Hepatocyte (in vitro differentiated cells): Measurements from ENCODE around the gene PSG11. TPM values are rescaled to one million over a fixed set of nuclear protein-coding genes. Genes with fewer than 3 reads are reported as not detected.
"Not testable (repeated sequence)": the region's sequence is repeated elsewhere in the genome, so short reads cannot be mapped to it uniquely, and the experiment has no call there.

Source experiments
- DNase-seq: peaks from one replicate; pipeline ENCODE4 v3.0.0-alpha.2; 2016; ENCODE audit warnings: low spot score
- H2AFZ ChIP-seq: fragments of 200-600 bp; sonication (generic); 2 replicates; pipeline ENCODE4 v1.6.0; 2016; ENCODE audit warnings: antibody characterized with exemption, mild to moderate bottlenecking
- H3K27ac ChIP-seq: fragments of 200-600 bp; sonication (generic); 2 replicates; pipeline ENCODE4 v1.5.1; 2016; ENCODE audit warnings: mild to moderate bottlenecking
- H3K27me3 ChIP-seq: fragments of 200-600 bp; sonication (generic); 2 replicates; pipeline ENCODE4 v1.6.1; 2016
- H3K36me3 ChIP-seq: fragments of 200-600 bp; sonication (generic); replicated peaks from 2 replicates; pipeline ENCODE4 v1.5.1; 2016; ENCODE audit warnings: low read depth; ENCODE audit not compliant: insufficient read depth
- H3K4me1 ChIP-seq: fragments of 200-600 bp; sonication (generic); 2 replicates; pipeline ENCODE4 v1.5.1; 2016; ENCODE audit warnings: mild to moderate bottlenecking, moderate library complexity; ENCODE audit not compliant: insufficient read depth
- H3K4me2 ChIP-seq: fragments of 200-600 bp; sonication (generic); 2 replicates; pipeline ENCODE4 v1.6.0; 2016
- H3K4me3 ChIP-seq: fragments of 200-600 bp; sonication (generic); 2 replicates; pipeline ENCODE4 v1.5.1; 2016; ENCODE audit warnings: mild to moderate bottlenecking
- H3K79me2 ChIP-seq: fragments of 200-600 bp; sonication (generic); 2 replicates; pipeline ENCODE4 v1.6.0; 2017; ENCODE audit warnings: mild to moderate bottlenecking
- H3K9me2 ChIP-seq: fragments of 200-600 bp; sonication (generic); replicated peaks from 2 replicates; pipeline ENCODE4 v1.6.0; 2017; ENCODE audit warnings: mild to moderate bottlenecking; ENCODE audit not compliant: insufficient read depth
- H3K9me3 ChIP-seq: fragments of 200-600 bp; sonication (generic); 2 replicates; pipeline ENCODE4 v1.5.1; 2016; ENCODE audit warnings: low read depth, mild to moderate bottlenecking
- H4K20me1 ChIP-seq: fragments of 200-600 bp; sonication (generic); 2 replicates; pipeline ENCODE4 v1.6.0; 2016; ENCODE audit warnings: mild to moderate bottlenecking; ENCODE audit not compliant: insufficient read depth, poor library complexity, severe bottlenecking
- WGBS: methylation state at CpG from one replicate; pipeline ENCODE4 v1.1.6; 2016; ENCODE audit warnings: low lambda C conversion rate; ENCODE audit errors: missing lambda C conversion rate; 5-methylcytosine and 5-hydroxymethylcytosine counted together
- polyA plus RNA-seq: library from polyadenylated mRNA; unstranded; fragments of >200 nt; fragmentation: Nextera tagmentation; extraction: Ambion mirVana; gene quantifications from 2 replicates; pipeline ENCODE4 v1.2.1, GENCODE V29; 2016
- total RNA-seq: library from RNA; depleted of rRNA; stranded (reverse); fragments of >200 nt; gene quantifications from 2 replicates; pipeline ENCODE4 v1.2.3, GENCODE V29; 2014

Gene PSG11
- total RNA-seq (not detected in 2 replicates), polyA plus RNA-seq (not detected in 2 replicates)

DNA sequence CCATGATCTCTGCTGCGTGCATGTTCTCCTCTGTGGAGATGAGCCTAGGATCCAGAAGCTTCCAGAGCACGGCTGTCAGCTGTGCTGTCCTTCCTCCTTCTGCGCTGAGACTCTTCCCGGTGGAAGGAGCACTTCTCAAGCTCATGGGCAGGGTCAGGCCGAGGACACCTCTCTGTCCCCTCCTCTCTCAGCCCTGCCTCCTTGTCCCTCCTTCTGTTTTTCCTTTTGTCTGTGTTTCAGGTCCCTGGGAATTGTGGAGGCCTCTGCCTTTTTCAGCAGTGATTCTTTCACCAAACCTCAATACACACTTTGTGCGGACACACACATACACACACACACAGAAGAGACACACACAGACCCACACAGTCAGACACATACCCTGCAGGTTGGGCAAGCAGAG, at the start of gene PSG11:
TSS of gene PSG11 (minus strand) at position 101 of the 400 bp plus-strand sequence. CDS start at position 4, 97 bp downstream.
- H2AFZ ChIP-seq, H3K4me3 ChIP-seq, H3K27me3 ChIP-seq, H3K9me3 ChIP-seq, H3K4me1 ChIP-seq, DNase-seq, H4K20me1 ChIP-seq, H3K9me2 ChIP-seq, H3K4me2 ChIP-seq, H3K79me2 ChIP-seq, H3K36me3 ChIP-seq, H3K27ac ChIP-seq: not testable (repeated sequence)
- 65% methylated on average over 6 of the region's 6 CpGs for WGBS

DNA sequence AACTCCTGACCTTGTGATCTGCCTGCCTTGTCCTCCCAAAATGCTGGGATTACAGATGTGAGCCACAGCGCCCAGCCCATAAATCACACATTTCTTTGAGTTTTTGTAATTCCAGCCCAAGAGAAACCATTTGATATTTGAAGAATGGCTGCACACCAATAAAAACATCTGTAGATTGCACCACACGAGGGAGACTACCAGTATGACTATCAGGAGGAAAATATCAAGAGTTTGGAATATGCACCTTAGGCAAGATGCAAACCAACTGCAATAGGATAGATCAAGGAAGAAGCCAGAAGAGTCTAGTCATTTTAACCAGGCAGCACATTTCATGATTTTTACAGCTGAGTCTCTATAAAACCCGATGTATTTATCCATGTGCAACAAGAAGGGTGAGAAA, 36.1 kb upstream of the PSG11 start:
- H3K4me1 ChIP-seq, H3K4me2 ChIP-seq, H3K4me3 ChIP-seq, H3K9me3 ChIP-seq, H4K20me1 ChIP-seq, H3K79me2 ChIP-seq, H3K9me2 ChIP-seq, H3K36me3 ChIP-seq, H3K27me3 ChIP-seq, H2AFZ ChIP-seq, H3K27ac ChIP-seq, DNase-seq: not testable (repeated sequence)
- WGBS = 41% methylated on average over 3 of the region's 3 CpGs

DNA sequence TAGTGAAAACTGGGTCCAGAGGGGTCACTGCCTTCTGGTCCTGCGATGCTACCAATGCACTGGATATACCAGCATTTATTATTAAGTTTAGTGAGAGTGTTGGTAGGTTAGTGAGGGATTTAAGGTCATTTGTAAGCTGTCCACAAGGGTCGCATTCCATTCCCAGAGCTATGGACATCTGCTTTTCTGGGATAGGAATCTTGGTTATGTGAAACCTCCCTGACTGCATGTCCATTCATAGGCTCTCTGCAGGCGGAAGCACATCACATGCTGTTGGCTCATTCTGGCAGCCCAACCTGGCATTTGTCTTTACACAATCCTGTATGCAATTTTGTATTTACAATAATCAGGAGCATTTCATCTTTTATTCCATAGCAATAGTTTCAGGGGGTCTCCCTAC, 35.1 kb upstream of the PSG11 start:
- not testable (repeated sequence) for H3K27me3 ChIP-seq, H3K4me3 ChIP-seq

DNA sequence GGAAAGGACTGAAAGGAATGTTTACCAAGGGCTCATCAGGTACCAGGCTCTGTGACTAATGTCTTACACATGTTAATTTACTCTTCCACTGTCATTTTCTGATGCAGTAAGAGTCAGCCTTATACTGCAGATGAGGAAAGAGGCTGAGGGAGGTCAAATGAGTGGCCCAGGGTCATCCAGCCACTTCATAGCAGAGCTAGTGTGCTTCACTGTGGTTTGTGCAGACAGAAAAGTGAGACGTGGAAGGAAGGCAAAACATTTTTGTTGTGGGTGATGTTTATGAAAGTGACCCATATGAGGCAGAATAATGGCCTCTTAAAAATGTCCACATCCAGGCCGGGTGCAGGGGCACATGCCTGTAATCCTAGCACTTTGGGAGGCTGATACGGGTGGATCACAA, 34.0 kb upstream of the PSG11 start:
- not testable (repeated sequence) for H3K27ac ChIP-seq, H3K4me2 ChIP-seq, H3K4me3 ChIP-seq, H3K4me1 ChIP-seq, H3K27me3 ChIP-seq, H4K20me1 ChIP-seq, H3K79me2 ChIP-seq, H2AFZ ChIP-seq, H3K9me2 ChIP-seq, H3K36me3 ChIP-seq, H3K9me3 ChIP-seq, DNase-seq
- WGBS = 37% methylated on average over 3 of the region's 3 CpGs

More for the DNA sequence above, 35.1 kb upstream of the PSG11 start:
- WGBS = 56% methylated on average over 3 of the region's 3 CpGs
- not testable (repeated sequence) for H3K4me2 ChIP-seq, H3K9me3 ChIP-seq, H3K27ac ChIP-seq, H3K4me1 ChIP-seq, H3K79me2 ChIP-seq, H3K36me3 ChIP-seq, H2AFZ ChIP-seq, H3K9me2 ChIP-seq, DNase-seq, H4K20me1 ChIP-seq

- not testable (repeated sequence) for H2AFZ ChIP-seq, H3K9me3 ChIP-seq, H3K9me2 ChIP-seq, H3K36me3 ChIP-seq, H4K20me1 ChIP-seq, H3K79me2 ChIP-seq, H3K4me2 ChIP-seq, H3K4me3 ChIP-seq, H3K4me1 ChIP-seq, DNase-seq, H3K27ac ChIP-seq, H3K27me3 ChIP-seq
- WGBS = 74% methylated on average over 2 of the region's 2 CpGs
Observed at GRCh38 chr19:43059482-43059881, 33.2 kb upstream of the PSG11 start.

DNA sequence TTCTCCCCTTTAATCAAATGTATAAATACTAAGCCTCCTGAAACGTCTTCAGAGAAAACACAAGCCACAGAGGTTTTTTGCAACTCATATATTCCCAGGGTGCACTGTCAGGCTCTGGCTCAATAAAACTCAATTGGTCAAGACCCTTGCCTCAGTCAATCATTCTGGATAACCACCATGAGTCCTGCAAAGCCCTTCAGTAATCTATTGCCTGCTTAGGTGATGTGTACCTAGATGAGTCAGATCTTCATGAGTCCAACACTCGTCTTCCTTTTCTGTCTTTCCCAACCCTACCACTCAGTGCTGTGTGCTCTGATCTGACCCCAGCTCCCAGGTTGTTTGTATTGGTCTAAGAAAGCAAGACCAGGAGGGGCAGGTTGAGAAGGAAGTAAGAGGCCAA, 32.2 kb upstream of the PSG11 start:
- H3K27me3 ChIP-seq, H3K79me2 ChIP-seq, H3K9me3 ChIP-seq, DNase-seq, H3K4me3 ChIP-seq, H3K36me3 ChIP-seq, H3K4me2 ChIP-seq, H3K27ac ChIP-seq, H2AFZ ChIP-seq, H4K20me1 ChIP-seq, H3K9me2 ChIP-seq, H3K4me1 ChIP-seq: not testable (repeated sequence)
- 45% methylated on average over 2 of the region's 2 CpGs for WGBS

GRCh38 chr19:43047966-43048365, 21.7 kb upstream of the PSG11 start:
- H3K4me1 ChIP-seq, H3K4me2 ChIP-seq, H3K27me3 ChIP-seq, H4K20me1 ChIP-seq, H3K79me2 ChIP-seq, H2AFZ ChIP-seq, DNase-seq, H3K9me2 ChIP-seq, H3K4me3 ChIP-seq, H3K27ac ChIP-seq, H3K9me3 ChIP-seq, H3K36me3 ChIP-seq: not testable (repeated sequence)
- 81% methylated on average over 3 of the region's 3 CpGs for WGBS

DNA sequence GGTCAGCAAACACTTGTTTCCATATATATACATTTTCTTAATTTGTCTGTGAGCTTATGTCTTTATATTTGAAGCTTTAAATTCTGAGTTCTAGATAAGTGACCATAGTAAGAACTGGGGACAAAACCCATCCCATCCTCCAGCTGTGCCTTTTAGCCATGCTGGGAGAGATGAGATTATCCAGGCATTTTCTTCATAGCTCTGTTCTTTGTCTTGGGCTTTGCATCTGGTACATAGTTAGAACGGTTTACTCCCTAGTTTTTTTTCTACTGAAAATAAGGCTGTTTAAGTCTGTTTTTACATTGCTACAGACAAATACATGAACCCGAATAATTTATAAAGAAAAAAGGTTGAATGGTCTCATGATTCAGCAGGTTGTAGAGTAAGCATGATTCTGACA, 20.3 kb upstream of the PSG11 start:
- WGBS = 51% methylated on average over 2 of the region's 2 CpGs
- not testable (repeated sequence) for DNase-seq, H3K79me2 ChIP-seq, H3K4me1 ChIP-seq, H4K20me1 ChIP-seq, H3K4me2 ChIP-seq, H3K36me3 ChIP-seq, H2AFZ ChIP-seq, H3K4me3 ChIP-seq, H3K27me3 ChIP-seq, H3K27ac ChIP-seq, H3K9me3 ChIP-seq, H3K9me2 ChIP-seq

GRCh38 chr19:43043492-43044180, 17.4 kb upstream of the PSG11 start:
- not testable (repeated sequence) for H3K4me2 ChIP-seq, H3K9me2 ChIP-seq, H3K36me3 ChIP-seq, H2AFZ ChIP-seq, H3K27ac ChIP-seq, H3K79me2 ChIP-seq, H3K9me3 ChIP-seq, DNase-seq, H3K4me3 ChIP-seq, H3K4me1 ChIP-seq, H3K27me3 ChIP-seq, H4K20me1 ChIP-seq
- WGBS = 57% methylated on average over 1 of the region's 1 CpG
